Glutamatergic neuron (in vitro differentiated cells): ENCODE data around the gene LRRN2. TPM values are rescaled to one million over a fixed set of nuclear protein-coding genes. Genes with fewer than 3 reads are reported as not detected.

ENCODE experiments used
- DNase-seq: peaks from one replicate; pipeline ENCODE4 v3.0.0; 2022
- H3K27ac Mint-ChIP-seq: one replicate; pipeline ENCODE4 v1.8.0; 2020; ENCODE audit warnings: mild to moderate bottlenecking, mixed read lengths, inconsistent platforms; ENCODE audit not compliant: unreplicated experiment
- H3K27me3 Mint-ChIP-seq: one replicate; pipeline ENCODE4 v1.8.0; 2020; ENCODE audit warnings: mild to moderate bottlenecking, moderate library complexity, mixed read lengths, inconsistent platforms; ENCODE audit not compliant: unreplicated experiment
- H3K36me3 Mint-ChIP-seq: one replicate; pipeline ENCODE4 v1.8.0; 2020; ENCODE audit warnings: mild to moderate bottlenecking, mixed read lengths, inconsistent platforms; ENCODE audit not compliant: unreplicated experiment
- H3K4me1 Mint-ChIP-seq: one replicate; pipeline ENCODE4 v1.8.0; 2020; ENCODE audit warnings: mild to moderate bottlenecking, low read depth, mixed read lengths, inconsistent platforms; ENCODE audit not compliant: unreplicated experiment
- H3K4me3 Mint-ChIP-seq: one replicate; pipeline ENCODE4 v1.8.0; 2020; ENCODE audit warnings: mild to moderate bottlenecking, mixed read lengths, inconsistent platforms; ENCODE audit not compliant: unreplicated experiment
- H3K9me3 Mint-ChIP-seq: one replicate; pipeline ENCODE4 v1.8.0; 2020; ENCODE audit warnings: mild to moderate bottlenecking, moderate library complexity, mixed read lengths, inconsistent platforms; ENCODE audit not compliant: unreplicated experiment
- total RNA-seq: library from RNA; stranded (reverse); fragmentation: NEBNext Ultra II Directional; extraction: Animal tissue kit (Norgen Biotek cat#: 25700); gene quantifications from one replicate; pipeline ENCODE4 v1.2.1, GENCODE V29; 2021; ENCODE audit not compliant: unreplicated experiment
- TF ChIP-seq, protein P1 (sequence below): fragments of 200-600 bp; sonication (generic); IDR thresholded peaks from one replicate; pipeline ENCODE4 v1.5.0; 2021; ENCODE audit not compliant: partially characterized antibody, unreplicated experiment

Gene LRRN2
- total RNA-seq, 1 donor from 2014 or later: 6.9 TPM

DNA sequence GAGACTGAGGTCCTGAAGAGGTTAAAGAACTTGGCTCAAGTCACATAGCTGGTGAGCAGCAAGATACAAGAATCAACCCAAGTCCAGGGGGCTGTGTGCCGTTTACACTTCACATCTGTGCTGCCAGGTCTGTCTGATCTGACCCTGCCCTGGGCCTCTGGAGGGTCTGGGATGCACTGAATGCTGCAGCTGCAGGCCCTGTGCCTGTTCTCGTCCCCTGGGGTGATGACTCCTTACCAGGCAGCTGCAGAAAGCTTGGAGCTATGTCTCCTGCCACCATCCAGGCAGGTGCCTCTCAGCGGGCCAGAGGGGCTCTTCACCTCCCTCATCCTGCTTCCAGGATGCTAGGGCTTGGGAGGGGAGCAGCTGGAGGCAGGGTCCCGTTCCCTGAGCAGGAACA is 63.5 kb downstream of the LRRN2 start:
- no peaks in the 10 kb centered on the region for H3K36me3 Mint-ChIP-seq
- peaks cover 14% of the 10 kb centered on the region for H3K4me1 Mint-ChIP-seq
- H3K27ac Mint-ChIP-seq: no peak overlapping the region
- DNase-seq: no peak
- TF ChIP-seq, protein P1, sequence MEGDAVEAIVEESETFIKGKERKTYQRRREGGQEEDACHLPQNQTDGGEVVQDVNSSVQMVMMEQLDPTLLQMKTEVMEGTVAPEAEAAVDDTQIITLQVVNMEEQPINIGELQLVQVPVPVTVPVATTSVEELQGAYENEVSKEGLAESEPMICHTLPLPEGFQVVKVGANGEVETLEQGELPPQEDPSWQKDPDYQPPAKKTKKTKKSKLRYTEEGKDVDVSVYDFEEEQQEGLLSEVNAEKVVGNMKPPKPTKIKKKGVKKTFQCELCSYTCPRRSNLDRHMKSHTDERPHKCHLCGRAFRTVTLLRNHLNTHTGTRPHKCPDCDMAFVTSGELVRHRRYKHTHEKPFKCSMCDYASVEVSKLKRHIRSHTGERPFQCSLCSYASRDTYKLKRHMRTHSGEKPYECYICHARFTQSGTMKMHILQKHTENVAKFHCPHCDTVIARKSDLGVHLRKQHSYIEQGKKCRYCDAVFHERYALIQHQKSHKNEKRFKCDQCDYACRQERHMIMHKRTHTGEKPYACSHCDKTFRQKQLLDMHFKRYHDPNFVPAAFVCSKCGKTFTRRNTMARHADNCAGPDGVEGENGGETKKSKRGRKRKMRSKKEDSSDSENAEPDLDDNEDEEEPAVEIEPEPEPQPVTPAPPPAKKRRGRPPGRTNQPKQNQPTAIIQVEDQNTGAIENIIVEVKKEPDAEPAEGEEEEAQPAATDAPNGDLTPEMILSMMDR: no peak
- H3K9me3 Mint-ChIP-seq: peaks cover 5% of the 10 kb centered on the region
- no peak overlapping the region for H3K4me3 Mint-ChIP-seq
- H3K27me3 Mint-ChIP-seq: peaks cover 6% of the 10 kb centered on the region

DNA sequence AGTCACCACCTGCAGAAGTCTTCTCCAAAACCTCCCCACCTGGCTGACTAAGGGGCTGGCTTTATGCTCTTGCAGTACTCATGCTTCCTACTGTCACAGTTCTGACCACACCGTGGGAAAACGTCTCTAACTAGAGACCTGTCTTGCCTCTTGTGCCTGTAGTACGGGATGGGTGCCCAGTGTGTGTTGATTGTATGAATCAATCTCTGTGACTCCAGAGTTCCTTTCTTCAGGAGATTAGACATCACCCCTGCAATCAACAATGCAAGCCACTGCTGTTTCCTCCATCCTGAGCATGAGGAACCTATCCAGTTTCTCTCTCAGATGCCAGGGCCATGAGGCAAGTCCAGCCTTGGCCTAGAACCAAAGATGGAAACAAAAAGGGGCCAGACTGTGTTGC is 64.1 kb downstream of the LRRN2 start:
- Mint-ChIP-seq H3K27ac (no peak overlapping the region), H3K4me1 (peaks cover 15% of the 10 kb centered on the region), H3K4me3 (no peak overlapping the region), H3K27me3 (peaks cover 6% of the 10 kb centered on the region), H3K9me3 (peaks cover 5% of the 10 kb centered on the region), H3K36me3 (no peaks in the 10 kb centered on the region)
- TF ChIP-seq, protein P1: no peak
- DNase-seq: no peak

DNA sequence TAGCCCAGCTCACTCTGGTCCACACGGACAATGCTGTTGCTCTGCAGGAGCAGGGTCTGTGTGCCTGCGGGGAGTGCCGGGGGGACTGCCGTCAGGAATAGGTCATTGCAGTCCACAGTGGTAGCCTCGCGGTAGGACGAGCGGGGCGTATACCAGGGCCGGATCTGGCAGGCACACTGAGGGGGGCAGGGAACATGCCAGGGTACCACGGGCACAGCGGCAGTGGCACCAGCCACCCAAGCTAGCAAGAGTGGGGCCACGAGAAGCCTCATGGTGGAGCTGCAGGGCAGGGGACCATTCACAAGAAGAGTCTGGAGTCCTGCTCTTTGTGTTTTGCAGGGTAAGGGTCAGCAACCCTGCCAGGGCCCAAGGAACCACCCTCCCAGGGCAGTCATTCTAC is 65.8 kb downstream of the LRRN2 start:
- Mint-ChIP-seq H3K4me3 (no peak overlapping the region), H3K27ac (no peak overlapping the region), H3K27me3 (peaks cover 6% of the 10 kb centered on the region), H3K4me1 (peaks cover 16% of the 10 kb centered on the region), H3K9me3 (peaks cover 1% of the 10 kb centered on the region), H3K36me3 (no peaks in the 10 kb centered on the region)
- TF ChIP-seq, protein P1: no peak
- no peak for DNase-seq

DNA sequence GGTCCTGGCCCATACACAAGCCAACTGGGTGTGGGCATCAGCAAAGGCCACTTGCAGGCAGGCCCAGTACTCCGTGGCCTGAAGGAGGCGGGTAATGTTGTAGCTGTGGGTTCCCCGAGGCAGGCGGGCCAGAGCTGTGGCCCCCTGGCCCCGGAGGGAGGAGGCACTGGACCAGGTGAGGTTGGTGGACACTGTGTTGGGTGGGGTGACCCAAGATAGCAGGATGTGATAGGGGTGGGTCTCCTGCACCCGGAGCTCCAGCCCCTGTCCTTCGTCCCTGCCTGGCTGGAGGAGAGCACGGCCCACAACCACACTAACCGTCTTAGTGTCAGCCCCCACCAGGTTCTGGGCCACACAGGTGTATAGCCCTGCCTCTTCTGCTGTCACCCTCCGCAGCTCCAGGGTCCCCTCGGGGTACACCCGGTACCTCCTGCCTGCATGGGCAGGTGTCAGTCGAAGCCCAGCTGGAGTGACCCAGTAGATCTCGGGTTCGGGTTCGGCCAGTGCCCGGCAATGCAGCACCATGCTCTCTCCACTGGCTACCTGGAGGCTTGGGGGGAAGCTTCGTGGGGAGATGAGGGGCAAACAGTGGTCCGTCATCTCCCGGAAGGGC is 67.3 kb downstream of the LRRN2 start:
- Mint-ChIP-seq H3K27ac (no peak overlapping the region), H3K4me1 (peaks cover 12% of the 10 kb centered on the region), H3K4me3 (no peak overlapping the region), H3K36me3 (no peaks in the 10 kb centered on the region), H3K9me3 (peaks cover 1% of the 10 kb centered on the region), H3K27me3 (peaks cover 4% of the 10 kb centered on the region)
- TF ChIP-seq, protein P1: no peak
- DNase-seq: no peak

DNA sequence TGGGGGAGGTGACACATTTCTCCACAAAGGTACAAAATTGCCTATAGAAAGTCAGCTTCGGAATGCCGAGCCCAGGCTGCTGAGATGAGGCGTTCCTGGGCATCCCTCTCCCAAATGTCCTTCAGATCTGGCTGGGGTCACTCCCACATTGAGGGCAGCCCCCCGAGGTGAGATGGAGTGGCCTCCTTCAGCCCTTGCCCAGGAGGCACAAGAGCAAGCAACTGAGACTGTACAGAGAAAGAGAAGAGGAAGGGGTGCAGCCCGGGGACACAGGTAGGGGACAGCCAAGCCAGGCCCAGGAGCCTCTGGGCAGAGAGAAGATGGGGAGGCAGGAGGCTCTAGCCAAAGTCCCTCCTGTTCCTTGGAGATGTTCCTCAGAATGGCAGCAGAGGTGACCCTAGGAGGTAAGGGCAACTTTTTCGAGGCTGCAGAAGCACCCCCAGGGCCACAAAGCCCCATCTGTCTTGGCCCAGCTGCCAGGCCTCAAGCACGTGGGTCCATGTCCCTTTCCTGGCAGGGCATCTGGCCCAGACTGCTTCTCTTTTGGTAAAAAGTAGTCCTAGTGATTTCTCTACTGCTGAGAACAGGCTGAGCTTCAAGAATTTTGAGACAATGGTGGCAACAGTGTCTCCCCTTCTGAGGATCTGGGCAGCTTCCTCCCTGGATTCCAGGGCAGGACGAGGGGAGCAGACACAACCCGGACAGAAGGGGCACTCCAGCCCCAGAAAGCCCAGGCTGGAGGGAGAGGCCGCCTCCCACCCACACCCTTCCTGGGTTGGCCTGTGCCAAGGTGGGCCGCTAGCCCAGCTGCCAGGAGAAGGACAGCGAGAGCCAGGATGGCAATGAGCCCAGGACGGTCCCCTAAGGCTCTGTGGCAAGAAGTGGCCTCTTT is 68.0 kb downstream of the LRRN2 start:
- Mint-ChIP-seq H3K27me3 (peaks cover 4% of the 10 kb centered on the region), H3K4me3 (no peak overlapping the region), H3K4me1 (peaks cover 14% of the 10 kb centered on the region), H3K9me3 (peaks cover 3% of the 10 kb centered on the region), H3K27ac (no peak overlapping the region), H3K36me3 (no peaks in the 10 kb centered on the region)
- TF ChIP-seq, protein P1: no peak
- DNase-seq: no peak
